HG02623 (cell line): ENCODE results near the gene SYT8.

Source experiments
- ATAC-seq: cut with Tn5 transposase; IDR thresholded peaks from one replicate; pipeline ENCODE4 v1.9.1; 2021; ENCODE audit warnings: moderate library complexity; ENCODE audit not compliant: unreplicated experiment

The SYT8 gene

DNA sequence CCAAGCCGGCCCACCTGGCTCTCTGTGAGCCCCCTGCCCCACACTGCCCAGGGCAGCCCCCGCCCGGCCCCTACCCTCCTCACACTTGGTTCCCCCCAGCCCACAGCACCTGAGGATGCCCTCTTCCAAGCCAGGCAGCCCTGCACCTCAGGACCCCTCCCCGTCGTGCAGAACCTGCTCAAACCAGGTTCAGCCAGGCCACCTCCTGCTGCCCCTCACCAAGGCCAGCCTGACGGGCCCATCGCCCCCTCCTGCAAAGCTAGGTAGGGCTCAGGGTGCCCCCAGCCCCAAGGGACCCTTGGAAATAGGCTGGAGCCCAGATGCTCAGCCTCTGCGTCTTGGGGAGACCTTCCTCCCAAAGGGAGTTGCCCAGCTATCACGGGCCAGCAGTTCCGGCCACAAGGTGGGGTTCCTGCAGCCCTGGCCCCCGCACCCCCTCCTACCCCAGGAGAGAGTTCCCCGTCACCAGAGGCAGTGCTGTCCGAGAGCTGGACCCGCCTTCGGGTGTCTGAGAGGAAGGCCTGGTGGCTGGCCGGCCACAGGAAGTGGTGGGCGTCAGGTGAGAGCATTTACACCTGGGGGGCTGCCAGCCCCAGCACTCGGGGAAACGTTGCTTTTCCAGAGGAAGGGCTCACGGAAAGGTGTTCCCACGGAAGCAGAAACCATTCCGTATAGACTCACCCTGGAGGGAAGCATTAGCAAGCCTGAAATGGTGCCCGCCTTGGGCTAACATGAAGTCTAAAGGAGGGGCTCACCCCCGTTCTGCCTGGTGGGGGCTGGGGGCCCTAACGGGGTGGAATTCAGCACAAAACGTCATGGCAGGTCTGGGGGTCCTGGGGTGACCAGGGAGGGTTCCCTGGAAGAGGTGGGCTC lies 3.2 kb upstream of the SYT8 start:
- no peak for ATAC-seq

DNA sequence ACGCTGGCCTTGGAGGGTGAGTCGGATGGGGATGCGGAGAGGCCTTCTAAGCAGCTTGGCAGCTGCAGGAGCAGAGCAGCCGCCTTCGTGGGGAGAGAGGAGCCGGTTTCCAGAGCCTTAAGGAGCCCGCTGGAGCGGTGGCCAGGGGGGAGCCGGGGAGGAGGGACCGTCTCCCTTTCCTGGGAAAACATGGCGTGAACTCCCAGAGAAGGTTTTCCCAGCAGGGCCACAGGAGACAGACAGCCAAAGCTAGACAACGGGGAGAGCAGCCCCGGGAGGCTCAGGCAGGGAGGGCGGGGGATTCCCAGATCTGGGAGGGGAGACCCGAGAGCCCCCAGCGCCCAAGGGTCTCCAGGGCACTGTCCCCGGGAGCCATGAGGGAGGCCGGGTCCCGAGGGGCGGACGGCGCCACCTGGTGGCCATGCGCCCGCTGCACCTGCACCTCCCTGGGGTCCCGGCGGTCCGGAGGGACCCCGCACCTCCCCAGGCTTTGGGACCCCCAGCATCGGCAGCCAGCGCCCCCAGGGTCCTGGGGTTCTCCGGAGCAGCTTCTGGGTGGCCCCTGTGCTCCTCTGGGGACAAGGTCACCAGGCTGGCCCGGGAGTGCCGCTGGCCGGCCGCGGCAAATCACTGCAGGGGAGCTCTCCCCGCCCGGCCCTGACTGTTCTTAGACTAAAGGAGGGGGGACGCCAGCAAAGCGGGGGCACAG lies 2.4 kb upstream of the SYT8 start:
- ATAC-seq: no peak

DNA sequence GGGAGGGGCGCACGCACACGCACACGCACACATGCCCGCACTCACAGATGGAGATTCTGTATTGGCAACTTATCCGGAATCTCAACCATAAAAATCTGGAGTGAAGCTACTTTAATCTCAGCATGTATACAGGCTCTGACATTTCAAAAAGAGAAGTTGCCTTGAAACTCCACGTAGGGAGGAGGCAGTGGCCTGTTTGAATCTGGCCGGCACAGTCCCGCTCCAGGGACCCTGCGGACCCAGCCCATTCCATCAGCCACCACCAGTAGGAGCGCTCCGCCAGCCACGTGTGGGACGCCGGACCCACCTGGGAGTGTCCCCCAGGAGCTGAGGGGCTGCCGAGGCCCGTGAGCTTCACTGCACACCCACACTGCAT lies 1.9 kb upstream of the SYT8 start:
- no peak for ATAC-seq

DNA sequence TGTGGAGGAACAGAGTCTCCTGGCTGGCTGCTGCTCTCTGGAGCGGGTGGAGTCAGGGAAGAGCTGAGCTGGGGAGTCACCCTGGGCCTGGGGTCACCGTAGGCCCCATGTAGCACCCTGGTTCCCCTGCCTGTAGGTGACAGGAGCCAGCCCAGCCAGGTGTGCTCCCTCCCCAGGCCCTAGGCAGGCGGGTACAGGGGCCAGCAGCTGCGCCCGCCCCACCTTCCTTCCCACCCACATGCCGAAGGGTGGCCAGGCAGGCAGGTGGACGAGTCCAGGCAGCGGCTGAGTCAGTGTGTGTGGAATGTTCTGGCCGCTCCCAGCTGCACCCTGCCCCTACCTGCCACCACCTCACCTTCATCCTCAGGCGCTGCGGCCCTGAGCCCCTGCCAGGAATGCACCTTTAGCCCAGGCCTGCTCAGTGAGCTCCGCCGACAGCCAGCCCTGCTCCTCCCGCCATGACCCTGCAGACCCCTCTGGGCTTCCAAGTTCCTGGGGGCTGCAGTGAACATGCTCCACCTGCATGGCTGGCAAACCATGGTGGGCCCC lies 654 bp upstream of the SYT8 start:
- no peak for ATAC-seq

DNA sequence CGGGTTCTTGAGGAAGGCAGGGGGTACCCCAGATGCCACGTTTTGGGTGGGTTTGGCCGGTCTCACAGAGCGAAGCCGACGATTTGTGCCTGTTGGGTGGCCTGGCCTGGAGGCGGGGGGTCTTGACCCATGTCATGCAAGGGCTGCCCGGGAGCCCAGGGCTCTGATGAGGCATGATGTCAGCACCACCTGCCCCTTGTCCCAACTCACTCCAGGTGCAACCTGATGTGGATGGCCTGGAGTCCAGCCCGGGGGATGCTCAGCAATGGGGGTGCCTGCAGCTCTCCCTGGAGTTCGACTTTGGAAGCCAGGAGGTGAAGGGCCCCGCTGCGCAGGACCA lies 851 bp downstream of the SYT8 start:
- no peak for ATAC-seq

DNA sequence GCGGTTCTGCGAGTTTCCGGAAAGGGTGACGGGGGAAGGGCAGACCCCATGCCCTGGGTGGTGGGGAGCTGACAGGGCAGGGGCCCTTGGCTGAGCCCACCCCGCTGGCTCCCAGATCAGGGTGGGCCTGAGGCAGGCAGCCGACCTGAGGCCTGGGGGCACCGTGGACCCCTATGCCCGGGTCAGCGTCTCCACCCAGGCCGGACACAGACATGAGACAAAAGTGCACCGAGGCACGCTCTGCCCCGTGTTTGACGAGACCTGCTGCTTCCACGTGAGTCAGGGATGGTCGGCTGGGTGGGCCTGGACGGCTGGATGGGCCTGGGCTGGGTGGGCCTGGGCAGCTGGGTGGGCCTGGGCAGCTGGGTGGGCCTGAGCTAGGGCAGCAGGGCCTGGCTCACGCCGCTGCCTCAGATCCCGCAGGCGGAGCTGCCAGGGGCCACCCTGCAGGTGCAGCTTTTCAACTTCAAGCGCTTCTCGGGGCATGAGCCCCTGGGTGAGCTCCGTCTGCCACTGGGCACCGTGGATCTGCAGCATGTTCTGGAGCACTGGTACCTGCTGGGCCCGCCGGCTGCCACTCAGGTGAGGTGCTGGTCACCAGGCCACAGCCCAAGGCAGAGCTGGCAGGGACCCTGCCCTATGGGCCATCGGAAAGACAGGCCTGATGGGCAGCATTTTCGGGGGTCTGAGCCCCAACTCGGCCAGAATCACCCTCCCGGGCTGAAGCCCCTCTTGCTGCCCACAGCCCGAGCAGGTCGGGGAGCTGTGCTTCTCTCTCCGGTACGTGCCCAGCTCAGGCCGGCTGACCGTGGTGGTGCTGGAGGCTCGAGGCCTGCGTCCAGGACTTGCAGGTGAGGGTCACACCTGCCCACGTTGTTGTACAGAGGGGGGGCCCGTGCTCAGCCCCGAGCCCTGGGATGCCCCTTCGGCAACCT lies 1.5 kb downstream of the SYT8 start:
- ATAC-seq: no peak

DNA sequence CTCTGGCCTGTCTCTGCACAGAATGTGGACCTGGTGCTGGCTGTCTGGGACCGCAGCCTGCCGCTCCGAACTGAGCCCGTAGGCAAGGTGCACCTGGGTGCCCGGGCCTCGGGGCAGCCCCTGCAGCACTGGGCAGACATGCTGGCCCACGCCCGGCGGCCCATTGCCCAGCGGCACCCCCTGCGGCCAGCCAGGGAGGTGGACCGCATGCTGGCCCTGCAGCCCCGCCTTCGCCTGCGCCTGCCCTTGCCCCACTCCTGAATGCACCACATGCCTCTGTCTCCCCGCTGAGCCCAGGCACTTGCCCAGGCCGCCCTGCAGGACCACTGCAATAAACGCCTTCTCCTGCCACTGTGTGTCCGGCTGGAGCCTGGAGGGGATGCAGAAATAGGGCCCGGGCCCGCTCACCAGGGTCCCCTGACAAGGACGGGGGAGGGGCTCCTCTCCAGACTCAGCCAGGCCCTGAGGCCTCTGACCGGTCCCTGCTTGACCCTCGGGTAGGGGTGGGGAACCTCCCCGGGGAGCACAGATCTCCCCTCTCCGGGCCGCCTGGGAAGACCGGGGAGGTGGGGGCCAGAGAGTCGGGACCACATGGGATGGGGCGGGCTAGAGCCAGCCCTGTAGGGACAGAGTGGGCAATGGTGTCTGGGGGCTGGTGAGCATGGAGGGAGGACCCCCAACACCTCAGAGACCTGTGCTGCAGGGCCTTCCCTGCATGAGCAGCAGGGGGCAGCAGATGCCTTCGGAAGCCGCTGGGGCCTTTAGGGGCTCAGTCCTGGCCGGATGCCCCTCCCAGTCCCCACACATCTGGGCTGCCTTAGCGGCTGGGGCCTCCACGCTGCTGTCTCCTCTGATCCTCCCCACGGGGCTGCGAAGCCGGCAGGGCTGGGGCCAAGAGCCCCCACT lies 2.6 kb downstream of the SYT8 start:
- peak; percentile 48 for ATAC-seq

DNA sequence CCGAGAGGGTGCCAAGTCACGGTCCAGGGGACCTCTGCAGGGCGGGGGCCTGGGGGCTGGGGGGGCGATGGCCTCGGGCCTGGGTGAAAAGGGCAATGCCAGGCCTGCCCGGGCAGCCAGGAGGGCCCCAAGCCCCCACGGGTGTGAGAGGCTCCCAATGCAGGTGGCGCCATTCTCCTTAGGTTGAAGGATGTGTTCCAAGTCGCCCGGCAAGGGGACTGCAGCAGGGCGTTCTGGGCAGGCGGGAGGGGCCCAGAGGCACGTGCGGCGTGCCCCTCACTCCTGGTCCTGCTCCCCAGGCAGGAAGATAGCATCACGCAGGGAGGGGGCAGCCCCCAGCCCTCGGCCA lies 3.3 kb downstream of the SYT8 start:
- ATAC-seq: no peak

DNA sequence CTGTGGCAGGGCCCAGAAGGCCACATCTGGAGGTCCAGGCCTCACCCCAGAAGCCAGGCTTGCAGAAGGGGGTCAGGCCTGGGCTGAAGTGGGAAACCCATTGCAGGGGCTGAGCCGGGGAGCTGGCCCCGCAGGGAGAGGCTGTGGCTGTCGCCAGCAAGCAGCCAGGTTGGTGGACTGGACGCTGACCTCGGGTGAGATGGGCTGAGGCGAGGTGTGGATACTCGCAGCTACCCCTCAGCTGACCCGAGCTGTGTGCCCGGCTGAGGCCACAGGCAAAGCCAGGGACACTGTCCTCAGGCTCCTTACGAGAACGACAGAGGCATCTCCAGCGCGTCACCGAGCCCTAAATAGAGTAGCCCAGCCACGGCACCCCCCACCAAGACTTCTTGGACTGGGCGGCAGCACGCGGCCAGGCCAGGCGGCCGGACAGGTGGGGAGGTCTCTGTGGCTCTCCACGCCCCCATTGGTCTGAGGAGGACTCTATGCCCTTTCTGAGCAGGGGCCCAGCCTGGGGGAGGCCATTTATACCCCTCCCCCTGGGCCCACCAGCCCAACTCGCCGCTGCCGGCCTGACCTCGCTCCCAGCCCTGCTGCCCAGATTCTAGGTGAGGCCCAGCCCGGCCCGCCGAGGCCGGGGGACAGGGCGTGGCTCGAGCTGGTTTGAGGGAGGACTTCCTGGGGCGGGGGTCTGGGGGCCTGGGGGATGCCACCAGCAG lies 3.8 kb downstream of the SYT8 start, which contains the start of gene TNNI2:
TSS of gene TNNI2 (plus strand) at position 556 of the 719 bp plus-strand sequence. CDS start 716 bp downstream, outside the sequence.
- ATAC-seq: no peak

DNA sequence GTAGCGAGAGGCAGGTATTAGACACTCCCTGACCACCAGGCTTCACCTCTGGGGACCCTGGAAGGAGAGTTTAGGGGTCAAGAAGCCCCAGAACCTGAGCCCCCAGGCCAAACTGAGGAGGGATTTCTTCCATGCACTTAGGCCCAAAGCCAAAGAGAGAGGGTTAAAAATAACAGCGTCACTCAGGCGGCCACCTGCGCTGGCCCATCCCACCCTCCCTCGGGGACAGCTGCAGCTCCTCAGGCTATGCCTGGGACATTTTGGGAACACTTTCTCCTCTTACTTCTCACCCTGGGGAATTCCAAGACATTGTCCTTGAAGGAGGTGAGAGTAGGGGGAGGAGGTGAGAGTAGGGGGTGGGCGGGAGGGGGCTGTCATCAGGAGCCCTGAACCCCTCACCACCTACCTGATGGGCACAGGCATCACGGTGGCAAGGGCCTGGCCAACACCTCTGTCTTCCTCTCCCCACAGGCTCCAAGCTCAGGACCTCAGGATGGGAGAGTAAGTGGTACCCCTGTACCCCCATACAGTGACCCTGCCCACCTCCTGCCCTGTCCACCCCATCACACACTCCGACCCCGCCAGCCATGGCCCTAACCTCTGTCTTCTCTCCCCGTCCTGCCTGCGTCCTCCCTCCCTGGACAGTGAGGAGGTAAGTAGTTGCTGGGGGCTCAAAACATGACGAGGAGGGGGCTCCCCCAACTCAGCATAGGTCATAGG lies 4.6 kb downstream of the SYT8 start:
- no peak for ATAC-seq

DNA sequence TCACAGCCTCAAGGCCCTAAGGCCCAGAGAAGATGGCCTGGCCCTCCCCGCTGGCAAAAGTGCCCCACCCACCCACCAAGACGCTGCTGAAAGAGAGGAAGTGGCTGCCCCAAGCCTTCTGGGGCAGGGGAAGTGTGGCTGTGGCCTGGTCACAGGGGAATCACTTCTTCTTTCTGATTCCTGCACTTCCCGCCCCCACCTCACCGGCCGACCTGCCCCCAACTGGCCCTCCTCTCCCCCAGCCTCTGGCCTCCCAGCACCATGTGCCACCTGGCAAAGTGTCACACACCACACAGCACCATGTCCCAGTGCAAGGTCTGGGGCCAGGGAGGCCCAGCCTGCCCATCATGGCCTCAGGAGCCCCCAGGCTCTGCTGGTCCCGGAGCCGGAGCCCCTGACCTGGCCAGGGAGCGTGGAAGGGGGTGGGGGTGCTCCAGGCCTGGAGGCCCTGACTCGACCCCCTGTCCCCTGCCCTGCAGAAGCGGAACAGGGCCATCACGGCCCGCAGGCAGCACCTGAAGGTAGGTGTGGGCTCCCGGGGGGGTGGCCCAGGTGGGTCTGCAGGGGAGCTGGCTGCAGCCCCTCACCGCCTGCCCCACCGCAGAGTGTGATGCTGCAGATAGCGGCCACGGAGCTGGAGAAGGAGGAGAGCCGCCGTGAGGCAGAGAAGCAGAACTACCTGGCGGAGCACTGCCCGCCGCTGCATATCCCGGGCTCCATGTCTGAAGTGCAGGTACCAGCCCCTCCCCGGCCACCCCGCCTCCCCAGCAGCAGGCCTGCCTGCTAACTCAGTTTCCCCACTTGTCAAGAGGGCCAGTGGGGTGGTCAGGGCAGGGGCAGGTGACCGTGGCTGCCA lies 5.4 kb downstream of the SYT8 start:
- no peak for ATAC-seq

DNA sequence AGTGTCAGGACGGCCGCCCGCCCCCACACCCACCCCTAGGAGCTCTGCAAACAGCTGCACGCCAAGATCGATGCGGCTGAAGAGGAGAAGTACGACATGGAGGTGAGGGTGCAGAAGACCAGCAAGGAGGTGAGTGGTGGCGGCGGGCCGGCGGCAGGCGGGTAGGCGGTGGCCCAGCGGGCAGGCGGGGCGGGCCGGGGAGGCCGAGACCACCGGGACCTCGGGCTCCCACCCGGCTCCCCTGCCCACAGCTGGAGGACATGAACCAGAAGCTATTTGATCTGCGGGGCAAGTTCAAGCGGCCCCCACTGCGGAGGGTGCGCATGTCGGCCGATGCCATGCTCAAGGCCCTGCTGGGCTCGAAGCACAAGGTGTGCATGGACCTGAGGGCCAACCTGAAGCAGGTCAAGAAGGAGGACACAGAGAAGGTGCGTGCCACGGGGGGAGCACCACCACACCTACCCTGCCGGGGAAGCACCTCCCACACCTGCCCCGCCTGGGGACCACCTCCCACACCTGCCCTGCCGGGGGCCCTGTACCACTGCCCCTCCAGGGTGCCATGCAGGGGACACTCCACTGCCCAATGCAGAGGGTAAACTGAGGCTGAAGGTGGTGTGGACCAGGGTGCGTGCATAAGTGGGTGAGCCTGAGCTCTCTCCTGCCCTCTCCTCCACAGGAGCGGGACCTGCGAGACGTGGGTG lies 6.1 kb downstream of the SYT8 start:
- no peak for ATAC-seq

DNA sequence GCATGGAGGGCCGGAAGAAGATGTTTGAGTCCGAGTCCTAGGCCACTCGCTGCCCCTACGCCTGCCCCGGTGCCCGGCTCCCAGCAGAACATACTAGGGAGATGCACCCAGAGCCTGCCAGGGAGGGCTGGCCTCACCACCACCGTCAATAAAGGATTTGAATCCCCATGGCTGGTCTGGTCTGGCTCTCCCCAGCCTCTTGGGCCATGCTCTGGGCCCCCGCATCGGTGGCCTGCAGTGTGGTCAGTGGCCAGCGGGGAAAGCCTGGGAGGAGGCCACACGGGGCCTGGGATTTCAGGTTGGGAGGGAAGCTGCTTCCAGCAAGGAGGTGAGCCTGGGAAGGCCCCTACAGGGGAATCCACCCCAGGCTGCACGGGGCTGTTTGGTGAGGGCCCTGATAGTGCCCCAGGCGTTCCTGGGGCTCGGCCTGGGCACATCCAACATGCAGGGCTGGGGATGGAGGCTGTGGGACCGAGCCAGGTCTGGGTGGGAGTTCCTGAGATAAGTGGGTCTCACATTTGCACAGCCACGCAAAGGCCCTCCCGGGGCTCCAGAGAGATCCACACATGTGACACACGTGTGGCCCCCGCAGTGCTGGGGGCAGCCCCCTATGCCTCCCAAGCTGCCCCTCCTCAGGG lies 6.8 kb downstream of the SYT8 start:
- no peak for ATAC-seq

DNA sequence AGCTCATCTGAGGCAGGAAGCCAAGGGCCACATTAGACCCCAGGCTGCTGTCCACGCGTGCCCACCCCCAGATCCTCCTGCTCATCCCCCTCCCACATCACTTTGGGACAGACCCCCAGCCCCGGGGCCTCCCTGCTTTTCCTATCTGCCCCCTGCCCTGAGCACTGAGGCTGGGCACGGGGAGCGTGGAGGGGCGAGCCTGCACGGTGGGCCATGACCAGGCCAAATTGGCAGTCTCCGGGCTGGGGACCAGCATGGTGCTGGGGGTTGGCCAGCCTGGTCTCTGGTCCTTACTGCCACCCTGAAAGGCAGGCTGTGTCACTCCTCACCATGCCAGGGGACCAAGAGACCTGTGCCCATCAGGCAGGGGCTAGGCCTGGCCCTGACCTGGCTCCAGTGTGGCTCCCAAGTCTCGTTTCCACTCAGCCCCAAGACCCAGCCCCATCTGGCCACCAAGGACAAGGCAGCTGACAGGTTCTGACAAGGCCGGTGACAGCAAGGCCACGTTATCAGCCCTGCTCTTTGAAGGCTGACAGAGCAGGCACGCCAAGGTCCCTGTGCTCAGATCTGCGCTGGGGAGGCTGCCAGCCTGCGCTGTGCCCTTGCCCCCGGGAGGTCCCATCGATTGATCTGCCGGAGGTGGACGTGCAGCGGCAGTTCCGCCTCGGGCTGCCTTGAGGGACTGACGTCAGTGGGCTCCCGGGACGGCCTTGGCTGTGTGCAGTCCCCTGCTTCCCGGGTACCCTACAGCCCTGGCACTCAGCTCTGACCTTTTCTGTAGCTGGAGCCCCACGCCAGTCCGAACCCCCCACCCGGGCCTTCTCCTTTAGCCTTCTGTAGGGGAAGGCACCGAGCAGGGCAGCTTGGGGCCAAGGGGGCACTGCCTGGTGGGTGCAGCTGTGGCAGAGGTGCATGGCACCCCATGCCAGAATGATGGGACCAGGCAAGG lies 7.6 kb downstream of the SYT8 start:
- no peak for ATAC-seq

DNA sequence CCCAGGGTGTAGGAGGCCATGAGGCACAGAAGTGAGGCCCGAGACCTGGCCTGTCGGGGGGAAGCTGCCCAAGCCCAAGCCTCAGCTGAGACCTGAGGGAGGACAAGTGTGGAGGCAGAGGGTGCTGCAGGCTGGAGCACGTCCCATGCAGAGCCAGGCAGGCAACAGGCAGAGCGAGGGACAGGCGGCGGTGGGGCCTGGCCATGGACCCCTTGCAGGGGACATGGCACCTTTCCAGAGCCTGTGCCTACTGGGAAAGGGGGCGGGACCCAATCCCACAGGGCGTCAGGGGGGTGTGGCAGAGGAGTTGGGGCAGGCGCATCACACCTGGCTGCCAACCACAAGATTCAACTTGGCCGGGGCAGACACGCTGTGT lies 8.3 kb downstream of the SYT8 start:
- ATAC-seq: no peak

DNA sequence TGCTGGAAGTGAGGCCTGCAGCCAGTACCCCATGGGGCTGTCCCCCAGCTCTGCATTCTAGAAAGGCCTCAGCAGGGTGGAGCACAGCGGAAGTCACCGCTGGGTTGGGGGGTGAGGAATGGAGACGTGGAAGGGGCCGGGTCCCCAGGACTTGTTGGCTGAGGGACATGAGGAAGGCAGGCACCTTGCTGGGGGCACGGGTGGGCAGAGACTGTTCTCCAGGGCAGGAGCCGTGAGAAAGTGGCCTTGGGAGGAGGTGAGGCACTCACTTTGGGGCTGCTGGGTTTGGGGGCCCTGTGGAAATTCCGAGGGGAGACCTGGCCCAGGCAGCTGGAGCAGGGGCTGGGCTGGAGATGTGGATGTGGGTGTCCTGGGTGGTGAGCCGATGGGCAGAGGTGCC lies 9.0 kb downstream of the SYT8 start:
- no peak for ATAC-seq
